ENCODE results near the gene ZNF281.

- TF ChIP-seq POLR2A (IDR thresholded peaks at IDR 0.05) (no peak), CTCF (IDR thresholded peaks at IDR 0.05) (no peak)
Observed at GRCh38 chr1:200442537-200443156, 32.8 kb upstream of the ZNF281 start.
